CD4-positive, alpha-beta T cell treated with Interleukin-4 for 4 hours (primary cell): ENCODE data around the gene GRID2IP.

Experiments
- DNase-seq: peaks from one replicate; pipeline ENCODE4 v3.0.0-alpha.2; 2020

GRID2IP gene

GRCh38 chr7:6559896-6560295 is 8.6 kb upstream of the GRID2IP start:
- no peak for DNase-seq

- DNase-seq = peak; percentile 13
Measured at GRCh38 chr7:6558837-6559236, 7.6 kb upstream of the GRID2IP start.

DNA sequence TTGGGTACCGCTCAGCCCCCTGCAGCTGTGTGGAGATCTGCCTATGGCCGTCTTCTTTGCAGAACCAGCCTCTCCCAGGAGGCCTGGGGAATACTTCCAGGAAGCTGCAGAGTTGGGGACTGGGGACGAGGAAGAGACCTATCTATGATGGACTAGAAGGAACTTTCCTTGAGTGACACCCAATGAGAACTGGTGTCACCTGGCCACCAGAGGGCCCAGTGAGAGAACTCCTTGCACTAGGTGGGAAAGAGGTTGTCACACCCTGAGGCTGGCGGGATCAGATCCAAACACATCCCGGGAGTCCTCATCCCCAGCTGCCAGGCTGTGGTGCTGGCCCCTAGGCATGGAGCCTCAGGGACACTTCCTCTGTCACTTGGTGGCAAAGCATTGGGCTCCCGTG is 4.9 kb upstream of the GRID2IP start:
- DNase-seq = no peak

DNA sequence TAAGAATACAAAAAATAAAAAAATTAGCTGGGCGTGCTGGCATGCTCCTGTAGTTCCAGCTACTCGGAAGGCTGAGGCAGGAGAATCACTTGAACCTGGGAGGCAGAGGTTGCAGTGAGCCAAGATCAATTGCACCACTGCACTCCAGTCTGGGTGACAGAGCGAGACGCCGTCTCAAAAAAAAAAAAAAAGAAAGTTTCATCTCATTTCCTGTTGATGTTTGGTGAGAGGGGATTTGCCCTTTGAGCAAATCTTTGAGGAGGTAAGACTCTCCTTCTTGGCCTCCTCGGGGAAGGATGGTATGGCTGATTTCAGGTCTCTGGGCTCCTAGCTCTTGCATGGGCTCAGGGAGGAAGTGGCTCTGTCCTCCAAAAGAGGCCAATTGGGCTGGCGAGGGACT is 3.6 kb upstream of the GRID2IP start:
- no peak for DNase-seq

GRCh38 chr7:6553448-6554044 is 2.3 kb upstream of the GRID2IP start:
- DNase-seq = no peak

GRCh38 chr7:6547400-6547799 is 3.9 kb downstream of the GRID2IP start:
- DNase-seq = no peak

DNA sequence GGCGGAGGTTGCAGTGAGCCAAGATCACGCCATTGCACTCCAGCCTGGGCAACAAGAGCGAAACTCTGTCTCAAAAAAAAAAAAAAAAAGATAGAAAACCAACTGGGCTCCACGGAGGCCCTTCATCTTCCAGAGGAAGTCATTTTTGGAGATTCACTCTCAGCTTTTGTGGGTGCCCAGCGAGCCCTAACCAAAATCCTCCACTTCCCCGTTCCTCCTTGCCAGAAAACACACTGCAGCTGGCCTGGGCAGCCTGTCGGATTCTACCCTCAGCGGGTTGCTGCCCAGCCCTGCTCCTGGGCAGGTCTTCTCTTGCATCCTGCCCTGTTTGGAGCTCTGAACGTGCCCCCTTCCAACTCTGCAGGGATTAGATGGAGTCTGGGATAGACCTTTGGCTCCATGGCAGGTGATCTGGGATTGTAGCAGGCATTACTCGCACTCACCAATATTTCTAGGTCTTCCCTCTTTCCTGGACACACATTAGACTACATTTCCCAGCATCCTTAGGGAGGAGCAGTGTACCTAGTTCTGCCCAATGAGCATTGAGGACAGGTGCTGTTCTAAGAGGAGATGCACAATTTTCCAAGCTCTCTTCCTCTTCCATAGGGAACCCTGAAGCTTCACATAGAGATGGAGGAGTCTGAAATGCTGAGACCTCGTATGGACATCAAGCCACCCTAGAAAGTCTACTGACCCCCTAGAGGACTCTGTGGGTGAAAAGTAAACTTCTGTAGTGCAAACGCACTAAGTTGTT is 4.6 kb downstream of the GRID2IP start:
- DNase-seq = no peak

GRCh38 chr7:6545398-6546126 is 5.7 kb downstream of the GRID2IP start:
- no peak for DNase-seq

DNA sequence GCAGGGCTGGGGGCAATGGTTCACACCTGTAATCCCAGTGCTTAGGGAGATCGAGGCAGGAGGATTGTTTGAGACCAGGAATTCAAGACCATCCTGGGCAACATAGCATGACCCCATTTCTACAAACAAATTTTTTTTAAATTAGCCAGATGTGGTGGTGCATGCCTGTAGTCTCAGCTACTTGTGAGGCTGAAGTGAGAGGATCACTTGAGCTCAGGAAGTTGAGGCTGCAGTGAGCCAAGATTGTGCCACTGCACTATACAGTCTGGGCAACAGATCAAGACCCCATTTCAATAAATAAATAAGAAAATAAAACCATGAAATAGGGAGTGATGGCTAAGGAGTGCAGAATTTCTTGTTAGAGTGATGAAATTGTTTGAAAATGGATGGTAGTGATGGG is 8.9 kb downstream of the GRID2IP start:
- no peak for DNase-seq

GRCh38 chr7:6536262-6537260 is 14.7 kb downstream of the GRID2IP start:
- no peak for DNase-seq

- no peak for DNase-seq
Measured at GRCh38 chr7:6533893-6534495, 17.3 kb downstream of the GRID2IP start.

DNA sequence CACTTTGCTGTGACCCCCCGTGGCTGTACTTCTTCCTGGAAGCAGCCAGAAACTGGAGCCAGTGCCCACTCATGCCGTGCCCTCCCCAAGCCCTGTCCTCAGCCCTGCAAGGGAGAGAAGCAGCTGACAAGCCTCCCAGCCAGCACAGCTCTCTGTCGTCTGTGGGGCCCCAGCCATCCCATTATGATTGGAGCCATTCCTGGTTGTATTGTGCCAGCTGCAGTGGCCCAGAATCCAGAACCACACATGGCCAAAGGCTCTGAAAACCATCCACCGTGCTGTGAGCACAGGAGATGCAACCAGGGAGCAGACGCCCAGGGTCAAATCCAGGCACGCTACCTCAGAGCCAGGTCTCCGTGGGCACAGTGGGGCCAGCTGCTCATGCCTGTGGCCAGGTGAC is 18.7 kb downstream of the GRID2IP start:
- DNase-seq = no peak

GRCh38 chr7:6531492-6532279 is 19.6 kb downstream of the GRID2IP start:
- no peak for DNase-seq

- DNase-seq = peak; percentile 36
Measured at GRCh38 chr7:6530626-6531491, 20.4 kb downstream of the GRID2IP start.

DNA sequence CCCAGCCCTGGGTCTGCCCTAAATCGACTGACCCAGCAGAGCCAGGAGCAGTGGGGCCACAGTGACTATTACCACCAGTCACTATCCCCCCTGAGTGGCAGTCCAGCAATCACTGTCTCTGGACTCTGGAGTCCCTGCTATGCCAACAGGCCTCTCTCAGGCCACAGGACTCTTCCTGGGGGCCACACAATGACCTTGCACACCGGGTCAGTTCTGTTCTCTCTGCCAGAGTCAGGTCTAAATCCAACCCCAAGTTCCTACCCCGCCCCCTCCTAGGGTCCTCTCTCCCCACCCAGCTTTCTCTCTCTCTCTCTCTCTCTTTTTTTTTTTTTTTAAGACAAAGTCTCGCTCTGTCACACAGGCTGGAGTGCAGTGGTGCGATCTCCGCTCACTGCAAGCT is 21.6 kb downstream of the GRID2IP start:
- DNase-seq = no peak

- DNase-seq = no peak
Measured at GRCh38 chr7:6528401-6529130, 22.7 kb downstream of the GRID2IP start.

DNA sequence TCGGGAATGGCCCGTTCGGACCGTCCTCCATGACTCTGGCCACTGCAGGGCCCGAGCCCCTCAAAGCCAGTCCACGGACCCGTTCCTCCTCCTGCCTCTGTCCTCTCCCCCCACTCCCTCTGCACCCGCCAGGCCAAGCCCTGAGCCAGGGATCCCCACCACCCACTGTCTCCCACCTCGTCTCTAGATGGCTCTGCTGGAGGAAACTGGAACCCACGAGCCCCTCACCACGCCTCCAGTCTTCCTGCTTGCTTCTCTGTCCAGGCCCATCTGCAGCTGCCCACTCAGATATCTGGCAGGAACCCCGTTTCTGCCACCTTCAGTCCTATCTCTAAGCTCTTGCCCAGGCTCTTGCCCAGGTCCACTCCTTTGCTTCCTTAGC is 24.3 kb downstream of the GRID2IP start:
- no peak for DNase-seq

DNA sequence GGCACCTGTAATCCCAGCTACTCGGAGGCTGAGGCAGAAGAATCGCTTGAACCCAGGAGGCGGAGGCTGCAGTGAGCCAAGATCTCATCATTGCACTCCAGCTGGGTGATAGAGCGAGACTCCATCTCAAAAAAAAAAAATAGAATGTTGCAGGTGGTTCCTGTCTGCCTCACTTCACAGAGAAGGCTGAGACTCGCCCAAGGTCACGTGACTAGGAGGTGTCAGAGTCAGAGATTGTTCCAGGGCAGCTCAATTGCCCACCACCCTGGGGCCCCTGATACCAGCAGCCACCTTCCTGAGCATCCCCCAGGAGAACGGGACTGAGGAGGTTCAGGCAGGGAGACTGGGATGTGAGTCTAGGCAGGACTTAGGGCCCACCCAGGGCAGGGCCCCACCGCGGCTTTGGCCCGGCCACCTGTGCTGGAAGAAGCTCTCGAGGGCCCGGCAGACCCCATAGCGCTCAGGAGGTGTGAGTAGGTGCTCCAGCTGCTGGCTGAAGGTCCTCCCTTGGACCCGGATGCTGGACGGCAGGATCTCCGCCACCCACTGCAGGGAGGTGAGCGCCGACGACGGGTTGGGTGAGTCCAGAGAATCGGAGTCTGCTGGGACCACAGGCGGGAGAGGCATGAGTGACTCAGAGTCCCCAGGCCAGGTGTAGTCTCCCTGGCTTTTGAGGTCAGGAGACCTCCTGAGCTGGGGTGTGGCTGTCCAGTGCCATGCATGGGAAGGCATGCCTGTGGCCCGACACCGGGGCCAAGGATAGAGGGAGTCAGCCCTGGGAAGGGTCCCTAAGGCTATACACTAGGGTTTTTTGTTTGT is 30.9 kb downstream of the GRID2IP start:
- DNase-seq = no peak
